Cardiac fibroblast (primary cell): ENCODE results near the gene CADM4.

Experiments used
- DNase-seq, 2 donors: peaks; one replicate each; pipeline versions ENCODE4 v3.0.0 to v3.0.0-alpha.2; 2010; ENCODE audit warnings: low read depth in 2 of 2
- H3K4me3 ChIP-seq, 2 donors: replicated peaks in 1 of 2; 1 replicate in 1 of 2; 2 replicates in 1 of 2; pipeline ENCODE4 v1.5.1; 2011; ENCODE audit warnings: low read depth in 2 of 2, low read length in 2 of 2, mild to moderate bottlenecking in 2 of 2, moderate library complexity in 1 of 2
- CTCF ChIP-seq: IDR thresholded peaks from one replicate; pipeline ENCODE4 v1.5.1; 2011; ENCODE audit warnings: low read depth, mild to moderate bottlenecking, low read length, inconsistent platforms

The CADM4 gene

GRCh38 chr19:43673637-43674036 lies 34.0 kb upstream of the CADM4 start:
- TF ChIP-seq CTCF, result no peak
- no peak overlapping the region for H3K4me3 ChIP-seq
- DNase-seq, result no peak

- DNase-seq, result no peak
- H3K4me3 ChIP-seq, result no peak overlapping the region
- no peak for TF ChIP-seq CTCF
These were observed 32.5 kb upstream of the CADM4 start for GRCh38 chr19:43672061-43672679.

GRCh38 chr19:43668406-43669109 lies 28.9 kb upstream of the CADM4 start:
- H3K4me3 ChIP-seq, result peak overlapping the region; percentile 73 to 93
- peak; percentile 100 for DNase-seq
- TF ChIP-seq CTCF, result no peak

GRCh38 chr19:43667876-43668405 lies 28.3 kb upstream of the CADM4 start:
- peak overlapping the region; percentile 39 to 55 for H3K4me3 ChIP-seq
- TF ChIP-seq CTCF, result no peak
- peak in 1 of 2 donors; percentile 23 for DNase-seq

GRCh38 chr19:43667126-43667875 lies 27.7 kb upstream of the CADM4 start:
- peak overlapping the region; percentile 39 to 55 for H3K4me3 ChIP-seq
- DNase-seq, result no peak
- no peak for TF ChIP-seq CTCF

GRCh38 chr19:43664018-43664417 lies 24.4 kb upstream of the CADM4 start:
- no peak for DNase-seq

More at GRCh38 chr19:43664018-43664417, 24.4 kb upstream of the CADM4 start:
- no peak for TF ChIP-seq CTCF
- H3K4me3 ChIP-seq, result no peak overlapping the region
